HuH-7.5 (cell line): ENCODE data around the gene POU3F1.
"Not testable (repeated sequence)": the region's sequence is repeated elsewhere in the genome, so short reads cannot be mapped to it uniquely, and the experiment has no call there.

Source experiments
- DNase-seq: peaks from one replicate; pipeline ENCODE4 v3.0.0; 2011; ENCODE audit warnings: low spot score

The POU3F1 gene

GRCh38 chr1:38047603-38048141 is 1.1 kb upstream of the POU3F1 start:
- peak; percentile 37 for DNase-seq

- peak; percentile 95 for DNase-seq
Observed at GRCh38 chr1:38046884-38047602, 450 bp upstream of the POU3F1 start.

- DNase-seq: no peak
Observed at GRCh38 chr1:38045401-38046332, 926 bp downstream of the POU3F1 start.

GRCh38 chr1:38044221-38045215 is 2.1 kb downstream of the POU3F1 start:
- DNase-seq: no peak

GRCh38 chr1:38043036-38043747 is 3.4 kb downstream of the POU3F1 start:
- no peak for DNase-seq

GRCh38 chr1:38041936-38042834 is 4.4 kb downstream of the POU3F1 start:
- DNase-seq: no peak

- no peak for DNase-seq
Observed at GRCh38 chr1:38039331-38040088, 7.1 kb downstream of the POU3F1 start.

- no peak for DNase-seq
Observed at GRCh38 chr1:38038861-38039260, 7.7 kb downstream of the POU3F1 start.

- DNase-seq: peak; percentile 55
Observed at GRCh38 chr1:38037221-38037939, 9.2 kb downstream of the POU3F1 start.

- no peak for DNase-seq
Observed at GRCh38 chr1:38034871-38035270, 11.7 kb downstream of the POU3F1 start.

- DNase-seq: not testable (repeated sequence)
Observed at GRCh38 chr1:38032992-38033391, 13.6 kb downstream of the POU3F1 start.

GRCh38 chr1:38031513-38031866 is 15.1 kb downstream of the POU3F1 start:
- DNase-seq: no peak

- DNase-seq: no peak
Observed at GRCh38 chr1:38030596-38031512, 15.7 kb downstream of the POU3F1 start.

- no peak for DNase-seq
Observed at GRCh38 chr1:38029685-38030511, 16.7 kb downstream of the POU3F1 start.

GRCh38 chr1:38029081-38029681 is 17.4 kb downstream of the POU3F1 start:
- DNase-seq: no peak

GRCh38 chr1:38028671-38029070 is 17.9 kb downstream of the POU3F1 start:
- no peak for DNase-seq
